H54 (cell line): ENCODE measurements around the gene OSBPL3.
A peak's percentile ranks its signal among the peaks of the same experiment; 100 is the strongest.

Source experiments
- DNase-seq: peaks from one replicate; pipeline ENCODE4 v3.0.0; 2011; ENCODE audit warnings: low spot score, mixed read lengths; ENCODE audit not compliant: insufficient read length
- FAIRE-seq: peaks from 3 replicates; lab custom pipeline; 2011; peaks lifted over from hg19 to GRCh38; lab: Jason Lieb, UNC
- POLR2A ChIP-seq: IDR thresholded peaks from 2 replicates; pipeline ENCODE4 v1.6.1; 2011; ENCODE audit warnings: low read depth, mild to moderate bottlenecking, low read length

Gene OSBPL3

GRCh38 chr7:24974026-24974832, 5.7 kb downstream of the OSBPL3 start:
- TF ChIP-seq POLR2A: no peak
- DNase-seq: no peak
- no peak for FAIRE-seq

DNA sequence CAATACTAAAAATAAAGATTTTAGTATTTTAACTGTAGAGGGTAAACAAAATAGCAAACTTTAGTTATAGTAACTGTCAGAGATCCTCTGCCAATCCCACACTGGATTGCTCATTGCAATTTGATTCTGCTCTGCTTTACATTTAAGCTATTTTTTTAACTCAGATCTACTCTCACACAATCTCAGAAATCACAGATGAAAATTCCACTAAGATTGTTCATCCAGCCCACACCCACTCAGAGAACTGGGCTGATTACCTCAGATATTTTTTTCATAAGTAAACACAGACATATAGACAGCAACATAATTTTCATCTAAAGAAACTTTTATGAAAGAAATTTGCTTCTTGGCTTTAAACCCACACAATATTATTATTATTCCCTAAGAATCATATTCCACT, 7.0 kb downstream of the OSBPL3 start:
- TF ChIP-seq POLR2A: no peak
- FAIRE-seq: no peak
- DNase-seq: no peak

- DNase-seq (no peak), FAIRE-seq (no peak)
- TF ChIP-seq POLR2A: no peak
Observed at GRCh38 chr7:24972166-24972477, 7.9 kb downstream of the OSBPL3 start.

DNA sequence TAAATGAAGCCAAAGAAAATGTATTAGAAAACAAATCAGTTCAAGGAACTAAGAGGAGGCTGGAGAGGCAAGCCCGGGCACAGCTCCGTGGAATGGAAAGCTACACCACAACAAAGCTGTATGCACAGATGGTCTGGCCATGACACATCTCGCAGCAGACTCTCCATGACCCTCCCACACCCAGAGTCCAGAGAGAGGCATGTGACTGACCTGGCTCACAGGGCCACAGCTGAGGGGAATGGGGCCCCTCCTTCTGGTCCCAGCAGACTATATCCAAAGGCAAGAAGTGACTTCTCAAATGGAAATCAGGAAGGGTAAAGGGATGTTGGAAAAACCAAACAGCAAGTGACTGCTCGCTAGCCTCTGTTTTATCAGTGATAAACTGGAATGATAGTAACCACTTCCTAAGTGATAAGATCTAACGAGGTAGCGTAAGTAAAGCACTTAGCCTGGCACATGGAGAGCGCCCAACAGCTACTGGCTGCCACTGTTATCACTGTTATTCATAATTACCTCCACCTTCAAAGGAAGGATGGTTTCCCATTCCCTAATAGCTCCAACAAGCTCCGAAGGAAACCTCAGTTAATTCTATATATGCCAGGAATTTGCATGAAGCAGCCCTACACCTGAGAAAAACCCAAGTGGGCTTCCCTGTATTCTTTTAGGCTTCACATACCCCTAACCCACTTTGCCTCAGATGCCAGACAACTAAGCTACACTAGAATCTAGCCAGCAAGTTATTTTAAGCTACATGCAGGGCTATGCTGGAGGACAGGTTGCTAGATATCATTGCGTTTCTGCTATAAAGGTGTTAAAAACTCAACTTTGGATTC, 8.4 kb downstream of the OSBPL3 start:
- TF ChIP-seq POLR2A: no peak
- peak; percentile 89 for DNase-seq
- FAIRE-seq: peak; percentile 98

GRCh38 chr7:24970676-24971075, 9.3 kb downstream of the OSBPL3 start:
- FAIRE-seq: peak; percentile 78
- DNase-seq: no peak
- no peak for TF ChIP-seq POLR2A

DNA sequence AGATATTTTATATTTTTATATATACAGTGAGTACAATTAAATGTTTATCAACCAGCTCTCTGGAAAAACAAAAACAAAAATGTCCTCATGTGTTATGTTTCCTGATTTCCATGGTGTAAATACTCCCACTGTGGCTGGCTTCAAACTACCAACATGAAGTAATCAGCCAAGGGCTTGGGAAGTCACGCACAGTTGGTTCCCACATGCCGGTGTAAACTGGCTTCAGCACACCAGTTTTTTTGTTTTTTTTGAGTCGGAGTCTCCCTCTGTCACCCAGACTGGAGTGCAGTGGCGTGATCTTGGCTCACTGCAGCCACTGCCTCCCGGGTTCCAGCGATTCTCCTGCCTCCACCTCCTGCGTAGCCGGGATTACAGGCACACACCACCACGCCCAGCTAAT, 11.8 kb downstream of the OSBPL3 start:
- TF ChIP-seq POLR2A: no peak
- no peak for FAIRE-seq
- no peak for DNase-seq

- TF ChIP-seq POLR2A: no peak
- DNase-seq (no peak), FAIRE-seq (no peak)
Observed at GRCh38 chr7:24967696-24968095, 12.3 kb downstream of the OSBPL3 start.

- FAIRE-seq: no peak
- DNase-seq: no peak
- TF ChIP-seq POLR2A: no peak
Observed at GRCh38 chr7:24966802-24967201, 13.2 kb downstream of the OSBPL3 start.

- FAIRE-seq: peak; percentile 45
- no peak for DNase-seq
- TF ChIP-seq POLR2A: no peak
Observed at GRCh38 chr7:24965831-24966708, 13.9 kb downstream of the OSBPL3 start.

GRCh38 chr7:24964191-24964590, 15.8 kb downstream of the OSBPL3 start:
- FAIRE-seq (no peak), DNase-seq (no peak)
- no peak for TF ChIP-seq POLR2A

GRCh38 chr7:24963218-24963617, 16.8 kb downstream of the OSBPL3 start:
- FAIRE-seq (peak; percentile 27), DNase-seq (no peak)
- no peak for TF ChIP-seq POLR2A

GRCh38 chr7:24962418-24962962, 17.5 kb downstream of the OSBPL3 start:
- no peak for DNase-seq
- no peak for FAIRE-seq
- TF ChIP-seq POLR2A: no peak

DNA sequence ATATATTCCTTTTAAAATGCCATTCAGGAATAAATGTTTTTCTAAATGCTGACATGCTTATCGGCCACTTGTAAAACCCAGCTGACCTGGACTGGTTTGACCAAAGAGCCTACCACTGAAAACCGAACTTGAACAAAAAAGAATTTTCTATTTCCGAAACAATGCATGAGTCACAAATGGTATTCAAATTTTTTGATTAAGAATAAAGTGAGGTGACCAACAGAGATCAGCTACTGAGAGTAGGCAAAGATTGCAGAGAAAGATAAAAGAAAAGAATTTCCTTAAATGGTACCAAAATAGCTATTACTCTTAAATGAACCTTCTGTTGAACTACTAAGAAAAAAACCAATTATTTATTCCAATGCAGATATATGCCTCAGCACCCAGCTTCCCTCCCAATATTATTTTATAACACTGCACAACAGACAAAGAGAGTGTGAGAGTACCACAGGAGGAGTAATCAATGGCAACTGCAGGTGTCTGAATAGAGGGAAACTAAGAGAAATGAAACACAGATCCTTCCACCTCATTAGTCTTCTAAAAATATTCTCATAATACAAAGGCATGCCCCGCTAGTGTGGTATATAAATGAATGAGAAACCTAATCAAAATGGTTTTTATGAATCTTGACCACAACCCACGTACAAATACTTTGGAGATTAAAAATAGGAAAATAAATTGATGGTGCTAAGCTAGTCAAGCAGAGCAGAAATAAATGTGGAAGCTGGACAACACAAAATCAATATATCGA, 20.1 kb downstream of the OSBPL3 start:
- no peak for TF ChIP-seq POLR2A
- no peak for DNase-seq
- no peak for FAIRE-seq

DNA sequence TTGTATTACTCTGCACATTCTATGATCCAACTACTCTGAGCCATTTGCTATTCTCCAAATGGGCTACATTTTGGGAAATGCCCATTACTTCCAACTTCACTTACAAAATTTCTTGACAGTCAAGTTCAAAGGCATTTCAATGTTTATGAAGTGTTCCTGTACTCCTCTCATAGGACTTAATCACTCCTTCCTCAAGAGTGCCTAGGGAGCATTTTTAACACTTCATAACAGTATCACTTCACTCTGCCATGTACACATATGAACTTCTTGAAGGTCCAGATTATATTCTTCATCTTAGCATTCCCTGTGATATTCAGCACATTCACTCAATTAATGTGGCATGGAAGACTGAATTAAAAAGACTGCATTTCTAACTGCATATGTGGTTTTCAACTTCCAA, 21.6 kb downstream of the OSBPL3 start:
- DNase-seq: no peak
- FAIRE-seq: peak; percentile 57
- TF ChIP-seq POLR2A: no peak
